Nucleus accumbens (tissue), 56 donors: ENCODE data around the gene PCOLCE2.

Experiments used
- DNase-seq, 56 donors: peaks; one replicate each; lab custom pipeline; 2025; lab: John Stamatoyannopoulos, UW

The PCOLCE2 gene

GRCh38 chr3:142819179-142819578 is 69.7 kb downstream of the PCOLCE2 start:
- no peak for DNase-seq

GRCh38 chr3:142818651-142819050 is 70.2 kb downstream of the PCOLCE2 start:
- DNase-seq: no peak

GRCh38 chr3:142817897-142818296 is 71.0 kb downstream of the PCOLCE2 start:
- no peak for DNase-seq

GRCh38 chr3:142817356-142817755 is 71.5 kb downstream of the PCOLCE2 start:
- no peak for DNase-seq

- no peak for DNase-seq
Measured at GRCh38 chr3:142815803-142816202, 73.1 kb downstream of the PCOLCE2 start.

GRCh38 chr3:142809259-142809658 is 79.6 kb downstream of the PCOLCE2 start:
- no peak for DNase-seq

GRCh38 chr3:142808103-142808917 is 80.6 kb downstream of the PCOLCE2 start:
- peak in 1 of 56 donors; percentile 10 for DNase-seq

GRCh38 chr3:142802891-142803290 is 86.0 kb downstream of the PCOLCE2 start:
- no peak for DNase-seq

GRCh38 chr3:142801746-142802145 is 87.1 kb downstream of the PCOLCE2 start:
- no peak for DNase-seq

GRCh38 chr3:142796823-142797222 is 92.1 kb downstream of the PCOLCE2 start:
- DNase-seq: no peak

- DNase-seq: no peak
Measured at GRCh38 chr3:142795332-142795731, 93.6 kb downstream of the PCOLCE2 start.

GRCh38 chr3:142794508-142794907 is 94.4 kb downstream of the PCOLCE2 start:
- DNase-seq: no peak

- no peak for DNase-seq
Measured at GRCh38 chr3:142787719-142788118, 101.2 kb downstream of the PCOLCE2 start.

GRCh38 chr3:142785996-142786395 is 102.9 kb downstream of the PCOLCE2 start:
- DNase-seq: no peak

- no peak for DNase-seq
Measured at GRCh38 chr3:142784228-142784627, 104.7 kb downstream of the PCOLCE2 start.

GRCh38 chr3:142782616-142783015 is 106.3 kb downstream of the PCOLCE2 start:
- no peak for DNase-seq

GRCh38 chr3:142779591-142779990 is 109.3 kb downstream of the PCOLCE2 start:
- no peak for DNase-seq

GRCh38 chr3:142778541-142778940 is 110.3 kb downstream of the PCOLCE2 start:
- no peak for DNase-seq

GRCh38 chr3:142777927-142778326 is 111.0 kb downstream of the PCOLCE2 start:
- DNase-seq: no peak

GRCh38 chr3:142768338-142768737 is 120.5 kb downstream of the PCOLCE2 start:
- no peak for DNase-seq
